Vagina (tissue), 2 donors: ENCODE data around the gene STXBP6. TPM values are rescaled to one million over a fixed set of nuclear protein-coding genes. Genes with fewer than 3 reads are reported as not detected.

Experiments
- DNase-seq, 2 donors: peaks; one replicate each; pipeline ENCODE4 v3.0.0-alpha.2; 2017; ENCODE audit errors: extremely low spot score in 2 of 2
- H3K27ac ChIP-seq: fragments of 200-600 bp; sonication (generic); one replicate; pipeline ENCODE4 v1.5.1; 2019
- H3K27me3 ChIP-seq: fragments of 200-600 bp; sonication (generic); one replicate; pipeline ENCODE4 v1.5.1; 2019
- H3K36me3 ChIP-seq, 2 donors: fragments of 200-600 bp; sonication (generic); one replicate each; pipeline ENCODE4 v1.5.1; 2017 to 2019
- H3K4me1 ChIP-seq: fragments of 200-600 bp; sonication (generic); one replicate; pipeline ENCODE4 v1.5.1; 2019
- H3K4me3 ChIP-seq, 2 donors: fragments of 200-600 bp; sonication (generic); 1 replicate in 1 of 2; 2 replicates in 1 of 2; pipeline ENCODE4 v1.5.1; 2016 to 2019
- H3K9me3 ChIP-seq: fragments of 200-600 bp; sonication (generic); one replicate; pipeline ENCODE4 v1.5.1; 2019
- CTCF ChIP-seq, 3 experiments: fragments of 450-650 bp in 2 of 3; fragments of 200-600 bp in 1 of 3; sonication (generic) in 1 of 3; IDR thresholded peaks; one replicate each; pipeline ENCODE4 v1.5.1; 2017 to 2019; ENCODE audit warnings: antibody characterized with exemption in 3 of 3, mild to moderate bottlenecking in 2 of 3, moderate library complexity in 2 of 3
- POLR2A ChIP-seq, 2 donors: fragments of 450-650 bp; IDR thresholded peaks; one replicate each; pipeline ENCODE4 v1.6.1; 2017; ENCODE audit warnings: antibody characterized with exemption in 2 of 2, mild to moderate bottlenecking in 2 of 2, moderate library complexity in 2 of 2
- POLR2AphosphoS5 ChIP-seq, 2 donors: sonication (generic); formaldehyde crosslinking; IDR thresholded peaks; one replicate each; pipeline ENCODE4 v1.9.0; 2017; ENCODE audit warnings: antibody characterized with exemption in 2 of 2, mild to moderate bottlenecking in 2 of 2, low read depth in 1 of 2; ENCODE audit not compliant: insufficient read depth in 1 of 2
- intact Hi-C: fragments of 100-400 bp; cut with DNase I; formaldehyde crosslinking; loops from one replicate; pipeline ENCODE4 v1.15.1; 2023
- total RNA-seq: library from RNA; depleted of rRNA; stranded (reverse); fragments of >200 nt; gene quantifications from one replicate; pipeline ENCODE4 v1.2.3, GENCODE V29; 2016

The STXBP6 gene
- total RNA-seq, 1 donor from 2014 or later, result 4.4 TPM

GRCh38 chr14:24814944-24815343 lies 235.0 kb downstream of the STXBP6 start:
- intact Hi-C loops, result loop anchor here (10.0 kb wide), 1 partner anchor 320 kb away; no protein-coding TSS in a partner anchor
- H3K27ac ChIP-seq, result no peak overlapping the region
- H3K4me1 ChIP-seq, result no peaks in the 10 kb centered on the region
- DNase-seq, result no peak
- no peaks in the 10 kb centered on the region for H3K36me3 ChIP-seq
- H3K9me3 ChIP-seq, result no peaks in the 10 kb centered on the region
- TF ChIP-seq POLR2A (IDR thresholded peaks at IDR 0.05), result no peak
- TF ChIP-seq POLR2AphosphoS5 (IDR thresholded peaks at IDR 0.05; ENCODE audit: insufficient read depth in 1 of 2, low read depth in 1 of 2), result no peak
- no peak for TF ChIP-seq CTCF (IDR thresholded peaks at IDR 0.05)
- no peak overlapping the region for H3K4me3 ChIP-seq
- H3K27me3 ChIP-seq, result no peaks in the 10 kb centered on the region

GRCh38 chr14:24814346-24814745 lies 235.6 kb downstream of the STXBP6 start:
- H3K27me3 ChIP-seq, result no peaks in the 10 kb centered on the region
- H3K4me1 ChIP-seq, result no peaks in the 10 kb centered on the region
- TF ChIP-seq POLR2AphosphoS5 (IDR thresholded peaks at IDR 0.05; ENCODE audit: insufficient read depth in 1 of 2, low read depth in 1 of 2) (no peak), CTCF (IDR thresholded peaks at IDR 0.05) (no peak), POLR2A (IDR thresholded peaks at IDR 0.05) (no peak)
- no peak overlapping the region for H3K27ac ChIP-seq
- H3K36me3 ChIP-seq, result no peaks in the 10 kb centered on the region
- no peak overlapping the region for H3K4me3 ChIP-seq
- intact Hi-C loops, result loop anchor here (10.0 kb wide), 1 partner anchor 320 kb away; no protein-coding TSS in a partner anchor
- no peak for DNase-seq
- H3K9me3 ChIP-seq, result no peaks in the 10 kb centered on the region

GRCh38 chr14:24813819-24814259 lies 236.1 kb downstream of the STXBP6 start:
- DNase-seq, result no peak
- H3K4me3 ChIP-seq, result no peak overlapping the region
- H3K27me3 ChIP-seq, result no peaks in the 10 kb centered on the region
- TF ChIP-seq POLR2A (IDR thresholded peaks at IDR 0.05), result no peak
- TF ChIP-seq CTCF (IDR thresholded peaks at IDR 0.05), result no peak
- no peak for TF ChIP-seq POLR2AphosphoS5 (IDR thresholded peaks at IDR 0.05; ENCODE audit: insufficient read depth in 1 of 2, low read depth in 1 of 2)
- intact Hi-C loops, result loop anchor here (10.0 kb wide), 1 partner anchor 321 kb away; no protein-coding TSS in a partner anchor
- H3K9me3 ChIP-seq, result no peaks in the 10 kb centered on the region
- no peaks in the 10 kb centered on the region for H3K4me1 ChIP-seq
- no peak overlapping the region for H3K27ac ChIP-seq
- no peaks in the 10 kb centered on the region for H3K36me3 ChIP-seq

GRCh38 chr14:24813089-24813815 lies 236.7 kb downstream of the STXBP6 start:
- H3K27me3 ChIP-seq, result no peaks in the 10 kb centered on the region
- TF ChIP-seq CTCF (IDR thresholded peaks at IDR 0.05), result no peak
- TF ChIP-seq POLR2A (IDR thresholded peaks at IDR 0.05), result no peak
- no peak for TF ChIP-seq POLR2AphosphoS5 (IDR thresholded peaks at IDR 0.05; ENCODE audit: insufficient read depth in 1 of 2, low read depth in 1 of 2)
- no peak overlapping the region for H3K4me3 ChIP-seq
- DNase-seq, result no peak
- H3K27ac ChIP-seq, result no peak overlapping the region
- H3K9me3 ChIP-seq, result no peaks in the 10 kb centered on the region
- H3K36me3 ChIP-seq, result no peaks in the 10 kb centered on the region
- H3K4me1 ChIP-seq, result no peaks in the 10 kb centered on the region
- intact Hi-C loops, result loop anchor here (10.0 kb wide), 1 partner anchor 322 kb away; no protein-coding TSS in a partner anchor

GRCh38 chr14:24809135-24809534 lies 240.8 kb downstream of the STXBP6 start:
- Histone ChIP-seq H3K27me3 (no peaks in the 10 kb centered on the region), H3K4me1 (no peaks in the 10 kb centered on the region), H3K9me3 (no peaks in the 10 kb centered on the region), H3K4me3 (no peak overlapping the region), H3K27ac (no peak overlapping the region), H3K36me3 (no peaks in the 10 kb centered on the region)
- DNase-seq, result no peak
- intact Hi-C loops, result no loop called here
- TF ChIP-seq POLR2AphosphoS5 (IDR thresholded peaks at IDR 0.05; ENCODE audit: insufficient read depth in 1 of 2, low read depth in 1 of 2) (no peak), CTCF (IDR thresholded peaks at IDR 0.05) (no peak), POLR2A (IDR thresholded peaks at IDR 0.05) (no peak)
